ENCODE results near the gene KRT6B. TPM values are rescaled to one million over a fixed set of nuclear protein-coding genes. Genes with fewer than 3 reads are reported as not detected.
A peak's percentile ranks its signal among the peaks of the same experiment; 100 is the strongest.

The KRT6B gene
- polyA plus RNA-seq, 1 donor (not counting 4 experiments of a cell fraction or from before 2014, with no cell fraction given): 2,016 TPM

DNA sequence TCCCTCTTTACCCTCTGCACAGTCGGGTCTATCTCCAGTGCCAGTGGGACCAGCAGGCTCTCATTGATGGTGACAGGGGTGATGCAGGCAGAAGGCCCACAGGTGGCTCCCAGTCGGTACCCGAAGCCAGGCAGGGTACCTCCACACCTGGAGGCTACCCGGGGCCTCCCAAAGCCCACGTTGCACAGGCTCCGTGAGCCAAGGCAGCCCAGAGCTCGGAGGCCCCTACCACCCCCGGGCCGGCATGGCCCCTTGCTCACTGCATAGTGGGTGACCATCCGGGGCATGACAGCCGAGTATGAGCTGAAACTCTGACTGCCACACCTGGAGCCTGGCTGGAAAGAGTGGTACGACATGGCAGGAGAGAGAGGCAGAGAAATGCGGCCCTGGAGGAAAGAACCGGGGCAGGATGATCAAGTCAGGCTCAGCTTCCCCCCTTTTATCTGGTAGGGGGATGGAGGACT lies 46.0 kb downstream of the KRT6B start, which contains the start of gene KRT82:
Gene KRT82 (minus strand): TSS at position 414 of the 464 bp plus-strand sequence. CDS start 58 bp downstream, at position 356.
- H3K79me2 ChIP-seq (ENCODE audit: control insufficient read depth, insufficient read depth, low read length): no peaks in the 10 kb centered on the region
- peaks cover 3% of the 10 kb centered on the region for H3K27me3 ChIP-seq (ENCODE audit: control insufficient read depth, extremely low read depth, insufficient read depth, low read length)
- no peak within 1 kb of the TSS for H3K4me3 ChIP-seq (ENCODE audit: control insufficient read depth in 2 of 3, extremely low read depth in 1 of 3, insufficient read depth in 2 of 3, low read depth in 1 of 3, low read length in 3 of 3)
- H3K4me2 ChIP-seq (ENCODE audit: control insufficient read depth, extremely low read depth, insufficient read depth, low read depth, low read length): no peak within 1 kb of the TSS
- dilution Hi-C loops (cut with MboI; ENCODE audit: extremely low pct_ligation_motif_present, low sequenced_read_pairs): no loop called here
- no peaks in the 10 kb centered on the region for H3K36me3 ChIP-seq (ENCODE audit: control insufficient read depth in 2 of 2, extremely low read depth in 1 of 2, insufficient read depth in 2 of 2, low read length in 2 of 2)
- FAIRE-seq (no peak), DNase-seq (ENCODE audit: low read depth, low spot score) (no peak)
- no peaks in the 10 kb centered on the region for H3K9me1 ChIP-seq (ENCODE audit: control insufficient read depth, extremely low read depth, insufficient read depth, low read length)
- no peaks in the 10 kb centered on the region for H3K4me1 ChIP-seq (ENCODE audit: control insufficient read depth, extremely low read depth, insufficient read depth, low read length)
- no peaks in the 10 kb centered on the region for H4K20me1 ChIP-seq (ENCODE audit: control insufficient read depth, extremely low read depth, insufficient read depth, low read length)
- H3K9ac ChIP-seq (ENCODE audit: control insufficient read depth, extremely low read depth, insufficient read depth, low read length): no peak within 1 kb of the TSS
- no peak within 1 kb of the TSS for H3K27ac ChIP-seq (ENCODE audit: control insufficient read depth, insufficient read depth, low read length)
- no peak for TF ChIP-seq EZH2 (IDR thresholded peaks at IDR 0.05; ENCODE audit: low read length)
- no peaks in the 10 kb centered on the region for H3K9me3 ChIP-seq (ENCODE audit: control insufficient read depth, low read depth, low read length)
- H2AFZ ChIP-seq (ENCODE audit: control insufficient read depth, low read length): no peak within 1 kb of the TSS

DNA sequence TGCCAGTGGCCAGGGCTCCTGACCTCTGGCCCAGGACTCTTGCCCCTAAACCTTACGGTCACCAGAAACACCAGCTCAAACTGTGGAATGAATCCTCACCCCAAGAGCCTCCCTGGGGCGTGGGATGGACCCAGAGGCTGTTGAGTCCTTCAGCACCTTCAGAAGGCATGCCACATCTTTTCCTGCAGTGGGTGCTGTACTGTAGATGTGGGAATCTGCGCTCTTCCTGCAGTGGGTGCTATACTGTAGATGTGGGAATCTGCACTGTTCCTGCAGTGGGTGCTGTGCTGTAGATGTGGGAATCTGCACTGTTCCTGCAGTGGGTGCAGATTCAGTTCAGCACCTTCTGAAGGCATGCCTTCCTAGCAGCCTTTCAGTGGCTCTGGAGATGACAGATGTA lies 47.0 kb downstream of the KRT6B start:
- DNase-seq (ENCODE audit: low read depth, low spot score): no peak
- Histone ChIP-seq H3K36me3 (ENCODE audit: control insufficient read depth in 2 of 2, extremely low read depth in 1 of 2, insufficient read depth in 2 of 2, low read length in 2 of 2) (no peaks in the 10 kb centered on the region), H3K4me2 (ENCODE audit: control insufficient read depth, extremely low read depth, insufficient read depth, low read depth, low read length) (no peak overlapping the region), H3K4me3 (ENCODE audit: control insufficient read depth in 2 of 3, extremely low read depth in 1 of 3, insufficient read depth in 2 of 3, low read depth in 1 of 3, low read length in 3 of 3) (no peak overlapping the region), H4K20me1 (ENCODE audit: control insufficient read depth, extremely low read depth, insufficient read depth, low read length) (no peaks in the 10 kb centered on the region), H3K27ac (ENCODE audit: control insufficient read depth, insufficient read depth, low read length) (no peak overlapping the region), H3K79me2 (ENCODE audit: control insufficient read depth, insufficient read depth, low read length) (no peaks in the 10 kb centered on the region), H3K9ac (ENCODE audit: control insufficient read depth, extremely low read depth, insufficient read depth, low read length) (no peak overlapping the region), H3K27me3 (ENCODE audit: control insufficient read depth, extremely low read depth, insufficient read depth, low read length) (peaks cover 3% of the 10 kb centered on the region), H2AFZ (ENCODE audit: control insufficient read depth, low read length) (no peak overlapping the region), H3K4me1 (ENCODE audit: control insufficient read depth, extremely low read depth, insufficient read depth, low read length) (no peaks in the 10 kb centered on the region), H3K9me3 (ENCODE audit: control insufficient read depth, low read depth, low read length) (no peaks in the 10 kb centered on the region), H3K9me1 (ENCODE audit: control insufficient read depth, extremely low read depth, insufficient read depth, low read length) (no peaks in the 10 kb centered on the region)
- TF ChIP-seq, protein P1, sequence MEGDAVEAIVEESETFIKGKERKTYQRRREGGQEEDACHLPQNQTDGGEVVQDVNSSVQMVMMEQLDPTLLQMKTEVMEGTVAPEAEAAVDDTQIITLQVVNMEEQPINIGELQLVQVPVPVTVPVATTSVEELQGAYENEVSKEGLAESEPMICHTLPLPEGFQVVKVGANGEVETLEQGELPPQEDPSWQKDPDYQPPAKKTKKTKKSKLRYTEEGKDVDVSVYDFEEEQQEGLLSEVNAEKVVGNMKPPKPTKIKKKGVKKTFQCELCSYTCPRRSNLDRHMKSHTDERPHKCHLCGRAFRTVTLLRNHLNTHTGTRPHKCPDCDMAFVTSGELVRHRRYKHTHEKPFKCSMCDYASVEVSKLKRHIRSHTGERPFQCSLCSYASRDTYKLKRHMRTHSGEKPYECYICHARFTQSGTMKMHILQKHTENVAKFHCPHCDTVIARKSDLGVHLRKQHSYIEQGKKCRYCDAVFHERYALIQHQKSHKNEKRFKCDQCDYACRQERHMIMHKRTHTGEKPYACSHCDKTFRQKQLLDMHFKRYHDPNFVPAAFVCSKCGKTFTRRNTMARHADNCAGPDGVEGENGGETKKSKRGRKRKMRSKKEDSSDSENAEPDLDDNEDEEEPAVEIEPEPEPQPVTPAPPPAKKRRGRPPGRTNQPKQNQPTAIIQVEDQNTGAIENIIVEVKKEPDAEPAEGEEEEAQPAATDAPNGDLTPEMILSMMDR (optimal IDR thresholded peaks at IDR 0.05 in 1 of 3, IDR thresholded peaks at IDR 0.05 in 1 of 3, conservative IDR thresholded peaks at IDR 0.05 in 1 of 3; ENCODE audit: extremely low read depth in 1 of 3, insufficient read depth in 2 of 3, low read length in 3 of 3): peak in 1 of 3 experiments; percentile 3
- TF ChIP-seq EZH2 (IDR thresholded peaks at IDR 0.05; ENCODE audit: low read length): no peak
- dilution Hi-C loops (cut with MboI; ENCODE audit: extremely low pct_ligation_motif_present, low sequenced_read_pairs): no loop called here
- FAIRE-seq: no peak

- FAIRE-seq (no peak), DNase-seq (ENCODE audit: low read depth, low spot score) (no peak)
- H3K27me3 ChIP-seq (ENCODE audit: control insufficient read depth, extremely low read depth, insufficient read depth, low read length): peaks cover 2% of the 10 kb centered on the region
- H3K9me3 ChIP-seq (ENCODE audit: control insufficient read depth, low read depth, low read length): no peaks in the 10 kb centered on the region
- H3K9ac ChIP-seq (ENCODE audit: control insufficient read depth, extremely low read depth, insufficient read depth, low read length): no peak overlapping the region
- no peaks in the 10 kb centered on the region for H3K4me1 ChIP-seq (ENCODE audit: control insufficient read depth, extremely low read depth, insufficient read depth, low read length)
- no peaks in the 10 kb centered on the region for H3K36me3 ChIP-seq (ENCODE audit: control insufficient read depth in 2 of 2, extremely low read depth in 1 of 2, insufficient read depth in 2 of 2, low read length in 2 of 2)
- no peak overlapping the region for H3K4me2 ChIP-seq (ENCODE audit: control insufficient read depth, extremely low read depth, insufficient read depth, low read depth, low read length)
- no peaks in the 10 kb centered on the region for H3K79me2 ChIP-seq (ENCODE audit: control insufficient read depth, insufficient read depth, low read length)
- H4K20me1 ChIP-seq (ENCODE audit: control insufficient read depth, extremely low read depth, insufficient read depth, low read length): no peaks in the 10 kb centered on the region
- TF ChIP-seq, protein P1 (optimal IDR thresholded peaks at IDR 0.05 in 1 of 3, IDR thresholded peaks at IDR 0.05 in 1 of 3, conservative IDR thresholded peaks at IDR 0.05 in 1 of 3; ENCODE audit: extremely low read depth in 1 of 3, insufficient read depth in 2 of 3, low read length in 3 of 3): no peak
- TF ChIP-seq EZH2 (IDR thresholded peaks at IDR 0.05; ENCODE audit: low read length): no peak
- no peak overlapping the region for H3K27ac ChIP-seq (ENCODE audit: control insufficient read depth, insufficient read depth, low read length)
- H3K4me3 ChIP-seq (ENCODE audit: control insufficient read depth in 2 of 3, extremely low read depth in 1 of 3, insufficient read depth in 2 of 3, low read depth in 1 of 3, low read length in 3 of 3): no peak overlapping the region
- H3K9me1 ChIP-seq (ENCODE audit: control insufficient read depth, extremely low read depth, insufficient read depth, low read length): no peaks in the 10 kb centered on the region
- H2AFZ ChIP-seq (ENCODE audit: control insufficient read depth, low read length): no peak overlapping the region
- dilution Hi-C loops (cut with MboI; ENCODE audit: extremely low pct_ligation_motif_present, low sequenced_read_pairs): no loop called here
Observed at GRCh38 chr12:52403561-52403960, 48.4 kb downstream of the KRT6B start.

All from keratinocyte (primary cell).